ENCODE data around the gene CRACDL.
"Not testable (repeated sequence)": the region's sequence is repeated elsewhere in the genome, so short reads cannot be mapped to it uniquely, and the experiment has no call there.

CRACDL gene

GRCh38 chr2:98907966-98908905 is 27.8 kb downstream of the CRACDL start:
- DNase-seq = no peak

- no peak for DNase-seq
Observed at GRCh38 chr2:98907385-98907784, 28.6 kb downstream of the CRACDL start.

GRCh38 chr2:98903767-98904485 is 32.1 kb downstream of the CRACDL start:
- no peak for DNase-seq

- no peak for DNase-seq
Observed at GRCh38 chr2:98903064-98903355, 33.0 kb downstream of the CRACDL start.

- DNase-seq = no peak
Observed at GRCh38 chr2:98902209-98903063, 33.6 kb downstream of the CRACDL start.

GRCh38 chr2:98901702-98902101 is 34.3 kb downstream of the CRACDL start:
- DNase-seq = no peak

GRCh38 chr2:98901291-98901690 is 34.7 kb downstream of the CRACDL start:
- DNase-seq = no peak

GRCh38 chr2:98900721-98901120 is 35.3 kb downstream of the CRACDL start:
- no peak for DNase-seq

- not testable (repeated sequence) for DNase-seq
Observed at GRCh38 chr2:98899703-98900078, 36.3 kb downstream of the CRACDL start.

- no peak for DNase-seq
Observed at GRCh38 chr2:98899041-98899702, 36.9 kb downstream of the CRACDL start.

- DNase-seq = no peak
Observed at GRCh38 chr2:98898423-98898841, 37.6 kb downstream of the CRACDL start.

- no peak for DNase-seq
Observed at GRCh38 chr2:98897746-98898145, 38.3 kb downstream of the CRACDL start.

- no peak for DNase-seq
Observed at GRCh38 chr2:98896944-98897343, 39.1 kb downstream of the CRACDL start.

GRCh38 chr2:98896416-98896815 is 39.6 kb downstream of the CRACDL start:
- DNase-seq = no peak

GRCh38 chr2:98895901-98896300 is 40.1 kb downstream of the CRACDL start:
- DNase-seq = no peak

GRCh38 chr2:98895221-98895620 is 40.8 kb downstream of the CRACDL start:
- no peak for DNase-seq

- no peak for DNase-seq
Observed at GRCh38 chr2:98894331-98895000, 41.6 kb downstream of the CRACDL start.

GRCh38 chr2:98893911-98894321 is 42.1 kb downstream of the CRACDL start:
- DNase-seq = no peak

GRCh38 chr2:98892871-98893270 is 43.2 kb downstream of the CRACDL start:
- no peak for DNase-seq

- no peak for DNase-seq
Observed at GRCh38 chr2:98891591-98891990, 44.4 kb downstream of the CRACDL start.

GRCh38 chr2:98886066-98886554 is 49.9 kb downstream of the CRACDL start:
- DNase-seq = no peak

- DNase-seq = no peak
Observed at GRCh38 chr2:98884658-98885057, 51.4 kb downstream of the CRACDL start.

All from fibroblast of skin of back (primary cell).